IPS DF 4.7 (cell line): ENCODE results near the gene ITGAE.

Experiments
- DNase-seq: peaks from one replicate; pipeline ENCODE4 v3.0.0-alpha.2; 2013; ENCODE audit warnings: low spot score; ENCODE audit errors: extremely low read depth

The ITGAE gene

GRCh38 chr17:3762922-3763776 is 37.8 kb downstream of the ITGAE start:
- DNase-seq = no peak

GRCh38 chr17:3761918-3762380 is 39.0 kb downstream of the ITGAE start:
- no peak for DNase-seq

GRCh38 chr17:3761036-3761917 is 39.7 kb downstream of the ITGAE start:
- no peak for DNase-seq

GRCh38 chr17:3759597-3760216 is 41.3 kb downstream of the ITGAE start:
- no peak for DNase-seq

- DNase-seq = no peak
These were observed 45.5 kb downstream of the ITGAE start for GRCh38 chr17:3755335-3756030.

- peak; percentile 76 for DNase-seq
These were observed 46.3 kb downstream of the ITGAE start for GRCh38 chr17:3754458-3755334.

GRCh38 chr17:3754066-3754457 is 46.9 kb downstream of the ITGAE start:
- DNase-seq = no peak

- no peak for DNase-seq
These were observed 47.4 kb downstream of the ITGAE start for GRCh38 chr17:3753624-3754023.

GRCh38 chr17:3751836-3752235 is 49.2 kb downstream of the ITGAE start:
- DNase-seq = no peak

GRCh38 chr17:3750926-3751325 is 50.1 kb downstream of the ITGAE start:
- DNase-seq = no peak

- no peak for DNase-seq
These were observed 50.7 kb downstream of the ITGAE start for GRCh38 chr17:3750296-3750695.

- no peak for DNase-seq
These were observed 52.4 kb downstream of the ITGAE start for GRCh38 chr17:3748576-3748975.

GRCh38 chr17:3747805-3748204 is 53.2 kb downstream of the ITGAE start:
- no peak for DNase-seq

- no peak for DNase-seq
These were observed 55.9 kb downstream of the ITGAE start for GRCh38 chr17:3745071-3745470.

GRCh38 chr17:3744014-3744413 is 57.0 kb downstream of the ITGAE start:
- no peak for DNase-seq

GRCh38 chr17:3740611-3741073 is 60.3 kb downstream of the ITGAE start:
- DNase-seq = no peak

GRCh38 chr17:3739422-3740124 is 61.4 kb downstream of the ITGAE start:
- no peak for DNase-seq

- DNase-seq = no peak
These were observed 62.3 kb downstream of the ITGAE start for GRCh38 chr17:3738562-3739295.

- no peak for DNase-seq
These were observed 65.5 kb downstream of the ITGAE start for GRCh38 chr17:3735515-3735914.
